ENCODE results near the gene PTK6.

- TF ChIP-seq, protein P1, sequence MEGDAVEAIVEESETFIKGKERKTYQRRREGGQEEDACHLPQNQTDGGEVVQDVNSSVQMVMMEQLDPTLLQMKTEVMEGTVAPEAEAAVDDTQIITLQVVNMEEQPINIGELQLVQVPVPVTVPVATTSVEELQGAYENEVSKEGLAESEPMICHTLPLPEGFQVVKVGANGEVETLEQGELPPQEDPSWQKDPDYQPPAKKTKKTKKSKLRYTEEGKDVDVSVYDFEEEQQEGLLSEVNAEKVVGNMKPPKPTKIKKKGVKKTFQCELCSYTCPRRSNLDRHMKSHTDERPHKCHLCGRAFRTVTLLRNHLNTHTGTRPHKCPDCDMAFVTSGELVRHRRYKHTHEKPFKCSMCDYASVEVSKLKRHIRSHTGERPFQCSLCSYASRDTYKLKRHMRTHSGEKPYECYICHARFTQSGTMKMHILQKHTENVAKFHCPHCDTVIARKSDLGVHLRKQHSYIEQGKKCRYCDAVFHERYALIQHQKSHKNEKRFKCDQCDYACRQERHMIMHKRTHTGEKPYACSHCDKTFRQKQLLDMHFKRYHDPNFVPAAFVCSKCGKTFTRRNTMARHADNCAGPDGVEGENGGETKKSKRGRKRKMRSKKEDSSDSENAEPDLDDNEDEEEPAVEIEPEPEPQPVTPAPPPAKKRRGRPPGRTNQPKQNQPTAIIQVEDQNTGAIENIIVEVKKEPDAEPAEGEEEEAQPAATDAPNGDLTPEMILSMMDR (IDR thresholded peaks at IDR 0.05) = no peak
- TF ChIP-seq POLR2A (IDR thresholded peaks at IDR 0.05) = no peak
Measured at GRCh38 chr20:63505723-63506122, 31.5 kb downstream of the PTK6 start.
